HG03521 (cell line): ENCODE results near the gene LIMS3.
"Not testable (repeated sequence)": the region's sequence is repeated elsewhere in the genome, so short reads cannot be mapped to it uniquely, and the experiment has no call there.

Experiments
- ATAC-seq: cut with Tn5 transposase; IDR thresholded peaks from one replicate; pipeline ENCODE4 v1.9.1; 2021; ENCODE audit warnings: mild to moderate bottlenecking, moderate library complexity; ENCODE audit not compliant: unreplicated experiment

The LIMS3 gene

GRCh38 chr2:109924481-109924880 lies 26.0 kb downstream of the LIMS3 start:
- ATAC-seq: not testable (repeated sequence)

GRCh38 chr2:109927803-109928202 lies 29.3 kb downstream of the LIMS3 start:
- ATAC-seq: not testable (repeated sequence)

GRCh38 chr2:109929222-109929621 lies 30.7 kb downstream of the LIMS3 start:
- ATAC-seq: not testable (repeated sequence)

GRCh38 chr2:109936534-109936933 lies 38.0 kb downstream of the LIMS3 start:
- ATAC-seq: not testable (repeated sequence)

GRCh38 chr2:109945362-109945761 lies 46.9 kb downstream of the LIMS3 start:
- ATAC-seq: not testable (repeated sequence)

GRCh38 chr2:109947262-109947958 lies 48.9 kb downstream of the LIMS3 start:
- not testable (repeated sequence) for ATAC-seq

GRCh38 chr2:109947959-109948520 lies 49.6 kb downstream of the LIMS3 start:
- ATAC-seq: not testable (repeated sequence)

GRCh38 chr2:109950146-109950843 lies 51.8 kb downstream of the LIMS3 start:
- ATAC-seq: not testable (repeated sequence)

GRCh38 chr2:109963942-109964341 lies 65.5 kb downstream of the LIMS3 start:
- not testable (repeated sequence) for ATAC-seq

GRCh38 chr2:109965482-109965881 lies 67.0 kb downstream of the LIMS3 start:
- not testable (repeated sequence) for ATAC-seq

- not testable (repeated sequence) for ATAC-seq
These were observed 67.7 kb downstream of the LIMS3 start for GRCh38 chr2:109966107-109966736.

GRCh38 chr2:109966858-109967257 lies 68.4 kb downstream of the LIMS3 start:
- ATAC-seq: not testable (repeated sequence)

GRCh38 chr2:109969864-109970263 lies 71.4 kb downstream of the LIMS3 start:
- ATAC-seq: not testable (repeated sequence)

GRCh38 chr2:109971710-109972109 lies 73.2 kb downstream of the LIMS3 start:
- ATAC-seq: not testable (repeated sequence)
